ENCODE results near the gene SIRT2. TPM values are rescaled to one million over a fixed set of nuclear protein-coding genes. Genes with fewer than 3 reads are reported as not detected.
"Not testable (repeated sequence)": the region's sequence is repeated elsewhere in the genome, so short reads cannot be mapped to it uniquely, and the experiment has no call there.

The SIRT2 gene
- total and polyA plus RNA-seq, 2 of the 8 experiments (the other 6 are each of a cell fraction or from before 2014, with no cell fraction given), result 6.5 to 10.0 TPM

DNA sequence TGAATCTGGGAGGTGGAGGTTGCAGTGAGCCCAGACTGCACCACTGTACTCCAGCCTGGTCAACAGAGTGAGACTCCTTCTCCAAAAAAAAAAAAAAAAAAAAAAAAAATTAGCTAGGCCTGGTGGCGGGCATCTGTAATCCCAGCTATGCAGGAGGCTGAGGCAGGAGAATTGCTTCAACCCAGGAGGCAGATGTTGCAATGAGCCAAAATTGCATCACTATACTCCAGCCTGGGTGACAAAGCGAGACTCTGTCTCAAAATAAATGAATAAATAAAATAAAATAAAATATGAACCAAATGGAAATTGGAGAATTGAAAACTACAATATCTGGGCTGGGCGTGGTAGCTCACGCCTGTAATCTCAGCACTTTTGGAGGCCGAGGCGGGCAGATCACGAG, 70.2 kb downstream of the SIRT2 start:
- H3K23ac ChIP-seq (ENCODE audit: insufficient read length); H2AK5ac ChIP-seq (ENCODE audit: low read depth, low read length); FAIRE-seq; H3K79me2 ChIP-seq (ENCODE audit: control insufficient read depth in 1 of 2, insufficient read depth in 2 of 2, low read length in 2 of 2); H3K14ac ChIP-seq (ENCODE audit: insufficient read length); H3K9ac ChIP-seq (replicated peaks in 1 of 4; ENCODE audit: extremely low read depth in 1 of 4, low read depth in 3 of 4, low read length in 3 of 4); H2BK5ac ChIP-seq (ENCODE audit: low read depth, low read length); H2BK20ac ChIP-seq (ENCODE audit: low read length); H3K9me3 ChIP-seq (ENCODE audit: insufficient read depth in 2 of 2, low read depth in 1 of 2, low read length in 1 of 2); DNase-seq (ENCODE audit: low read depth in 1 of 2, low spot score in 2 of 2); H3K23me2 ChIP-seq (ENCODE audit: low read depth, low read length); H4K91ac ChIP-seq (replicated peaks; ENCODE audit: insufficient read length, low read length); H3K56ac ChIP-seq (replicated peaks; ENCODE audit: insufficient read length, low read depth, low read length); H3K4me3 ChIP-seq (ENCODE audit: extremely low read depth in 1 of 4, insufficient read depth in 2 of 4, low read depth in 3 of 4, low read length in 4 of 4); H3K18ac ChIP-seq (ENCODE audit: extremely low read depth, low read length); H3K27me3 ChIP-seq (replicated peaks in 1 of 4; ENCODE audit: control insufficient read depth in 3 of 4, extremely low read depth in 1 of 4, insufficient read depth in 3 of 4, low read length in 3 of 4); H3K4ac ChIP-seq (replicated peaks; ENCODE audit: insufficient read length, low read depth, low read length); H3K27ac ChIP-seq (ENCODE audit: low read depth, low read length); H2BK12ac ChIP-seq (ENCODE audit: low read depth, low read length); H3K4me1 ChIP-seq (replicated peaks in 1 of 4; ENCODE audit: control insufficient read depth in 3 of 4, insufficient read depth in 4 of 4, low read length in 3 of 4); H2AFZ ChIP-seq (ENCODE audit: low read length); H4K5ac ChIP-seq (ENCODE audit: insufficient read length, low read depth, low read length); H4K20me1 ChIP-seq (replicated peaks in 1 of 2; ENCODE audit: control insufficient read depth in 1 of 2, insufficient read depth in 2 of 2, low read length in 2 of 2); H2BK120ac ChIP-seq (replicated peaks; ENCODE audit: low read depth, low read length); H4K8ac ChIP-seq (ENCODE audit: extremely low read depth, insufficient read depth, low read length); H3K4me2 ChIP-seq (ENCODE audit: insufficient read depth in 1 of 2, low read depth in 2 of 2, low read length in 2 of 2); H3K79me1 ChIP-seq (ENCODE audit: low read depth, low read length); H2BK15ac ChIP-seq (ENCODE audit: low read length): not testable (repeated sequence)
- WGBS, 2 experiments (ENCODE audit: extremely low coverage in 1 of 2, insufficient coverage in 1 of 2, insufficient read length in 1 of 2, insufficient replicate concordance in 2 of 2, low coverage in 1 of 2, low lambda C conversion rate in 2 of 2, missing lambda C conversion rate in 1 of 2), result 96% methylated on average over 7 of the region's 7 CpGs; no CpG with 5 or more reads in 1 of the 2 experiments
- ChIA-PET CTCF (ENCODE audit: partially characterized antibody) (interaction anchor here (1.0 to 1.4 kb wide), 2 partner anchors 13 to 60 kb away, joined by 3 to 4 read pairs; no protein-coding TSS in a partner anchor), POLR2A (ENCODE audit: partially characterized antibody) (interaction anchor here (0.8 to 14.2 kb wide), 4 partner anchors 10 to 40 kb away, joined by 3 to 376 read pairs (median 5); partner anchors contain the start of gene HNRNPL)
- H3K36me3 ChIP-seq (ENCODE audit: control insufficient read depth in 2 of 4, insufficient read depth in 4 of 4, low read length in 3 of 4), result peaks cover 0 to 26% (median 5%) of the 10 kb centered on the region in 4 experiments; a peak in 3 of 8 replicates

Other genes starting within 250 kb of the SIRT2 start
- 7.9 and 8.8 TPM in 2 replicates for gene CAPN12, start 155.1 kb downstream of the SIRT2 start, total RNA-seq (2021; fragmentation: NEBNext Ultra II Directional; extraction: Animal tissue kit (Norgen Biotek cat#: 25700))
- 20.0 and 25.9 TPM in 2 replicates for gene CAPN12, start 155.1 kb downstream of the SIRT2 start, polyA plus RNA-seq (2011; rRNA removed)
- not detected in 2 replicates for gene LGALS7, start 126.1 kb downstream of the SIRT2 start, total RNA-seq (2021; fragmentation: NEBNext Ultra II Directional; extraction: Animal tissue kit (Norgen Biotek cat#: 25700))
- gene LGALS7, start 126.1 kb downstream of the SIRT2 start, polyA plus RNA-seq (2011; rRNA removed), result 0.32 and 1.2 TPM in 2 replicates
- not detected in 2 replicates for gene LGALS7B, start 110.4 kb downstream of the SIRT2 start, total RNA-seq (2021; fragmentation: NEBNext Ultra II Directional; extraction: Animal tissue kit (Norgen Biotek cat#: 25700))
- gene LGALS7B, start 110.4 kb downstream of the SIRT2 start, polyA plus RNA-seq (2011; rRNA removed), result 3.6 and 6.2 TPM in 2 replicates
- 0.37 and 0.54 TPM in 2 replicates for gene LGALS4, start 86.7 kb downstream of the SIRT2 start, total RNA-seq (2021; fragmentation: NEBNext Ultra II Directional; extraction: Animal tissue kit (Norgen Biotek cat#: 25700))
- 0.32 and 0.71 TPM in 2 replicates for gene LGALS4, start 86.7 kb downstream of the SIRT2 start, polyA plus RNA-seq (2011; rRNA removed)
- gene ECH1, start 67.8 kb downstream of the SIRT2 start, total RNA-seq (2021; fragmentation: NEBNext Ultra II Directional; extraction: Animal tissue kit (Norgen Biotek cat#: 25700)), result 101 and 103 TPM in 2 replicates
- 147 and 173 TPM in 2 replicates for gene ECH1, start 67.8 kb downstream of the SIRT2 start, polyA plus RNA-seq (2011; rRNA removed)
- gene HNRNPL, start 49.6 kb downstream of the SIRT2 start, total RNA-seq (2021; fragmentation: NEBNext Ultra II Directional; extraction: Animal tissue kit (Norgen Biotek cat#: 25700)), result 711 and 779 TPM in 2 replicates
- 403 and 404 TPM in 2 replicates for gene HNRNPL, start 49.6 kb downstream of the SIRT2 start, polyA plus RNA-seq (2011; rRNA removed)
- gene RINL, start 21.3 kb downstream of the SIRT2 start, total RNA-seq (2021; fragmentation: NEBNext Ultra II Directional; extraction: Animal tissue kit (Norgen Biotek cat#: 25700)), result 11.9 and 14.2 TPM in 2 replicates
- 11.1 and 13.1 TPM in 2 replicates for gene RINL, start 21.3 kb downstream of the SIRT2 start, polyA plus RNA-seq (2011; rRNA removed)
- gene NFKBIB, start 351 bp upstream of the SIRT2 start, total RNA-seq (2021; fragmentation: NEBNext Ultra II Directional; extraction: Animal tissue kit (Norgen Biotek cat#: 25700)), result 36.3 and 37.3 TPM in 2 replicates
- 44.1 and 62.3 TPM in 2 replicates for gene NFKBIB, start 351 bp upstream of the SIRT2 start, polyA plus RNA-seq (2011; rRNA removed)
- gene CCER2, start 12.6 kb upstream of the SIRT2 start, total RNA-seq (2021; fragmentation: NEBNext Ultra II Directional; extraction: Animal tissue kit (Norgen Biotek cat#: 25700)), result 0.56 and 0.73 TPM in 2 replicates
- 0.32 and 0.71 TPM in 2 replicates for gene CCER2, start 12.6 kb upstream of the SIRT2 start, polyA plus RNA-seq (2011; rRNA removed)
- 59.2 and 68.0 TPM in 2 replicates for gene SARS2, start 31.1 kb upstream of the SIRT2 start, total RNA-seq (2021; fragmentation: NEBNext Ultra II Directional; extraction: Animal tissue kit (Norgen Biotek cat#: 25700))
- gene SARS2, start 31.1 kb upstream of the SIRT2 start, polyA plus RNA-seq (2011; rRNA removed), result 102 and 139 TPM in 2 replicates
- gene MRPS12, start 31.3 kb upstream of the SIRT2 start, total RNA-seq (2021; fragmentation: NEBNext Ultra II Directional; extraction: Animal tissue kit (Norgen Biotek cat#: 25700)), result 79.0 and 87.6 TPM in 2 replicates
- gene MRPS12, start 31.3 kb upstream of the SIRT2 start, polyA plus RNA-seq (2011; rRNA removed), result 175 and 190 TPM in 2 replicates
- gene FBXO17, start 76.1 kb upstream of the SIRT2 start, total RNA-seq (2021; fragmentation: NEBNext Ultra II Directional; extraction: Animal tissue kit (Norgen Biotek cat#: 25700)), result 14.5 and 15.3 TPM in 2 replicates
- 11.7 and 19.9 TPM in 2 replicates for gene FBXO17, start 76.1 kb upstream of the SIRT2 start, polyA plus RNA-seq (2011; rRNA removed)
- 18.8 and 25.5 TPM in 2 replicates for gene FBXO27, start 132.9 kb upstream of the SIRT2 start, total RNA-seq (2021; fragmentation: NEBNext Ultra II Directional; extraction: Animal tissue kit (Norgen Biotek cat#: 25700))
- gene FBXO27, start 132.9 kb upstream of the SIRT2 start, polyA plus RNA-seq (2011; rRNA removed), result 10.9 and 16.8 TPM in 2 replicates
- gene ACP7, start 184.8 kb upstream of the SIRT2 start, total RNA-seq (2021; fragmentation: NEBNext Ultra II Directional; extraction: Animal tissue kit (Norgen Biotek cat#: 25700)), result 0.50 and 0.98 TPM in 2 replicates
- gene ACP7, start 184.8 kb upstream of the SIRT2 start, polyA plus RNA-seq (2011; rRNA removed), result 0.27 and 0.58 TPM in 2 replicates
- 64.4 and 67.6 TPM in 2 replicates for gene PAK4, start 226.2 kb upstream of the SIRT2 start, total RNA-seq (2021; fragmentation: NEBNext Ultra II Directional; extraction: Animal tissue kit (Norgen Biotek cat#: 25700))
- 50.7 and 107 TPM in 2 replicates for gene PAK4, start 226.2 kb upstream of the SIRT2 start, polyA plus RNA-seq (2011; rRNA removed)

All from H1 (cell line).